ENCODE data around the gene ROBO2.

DNA sequence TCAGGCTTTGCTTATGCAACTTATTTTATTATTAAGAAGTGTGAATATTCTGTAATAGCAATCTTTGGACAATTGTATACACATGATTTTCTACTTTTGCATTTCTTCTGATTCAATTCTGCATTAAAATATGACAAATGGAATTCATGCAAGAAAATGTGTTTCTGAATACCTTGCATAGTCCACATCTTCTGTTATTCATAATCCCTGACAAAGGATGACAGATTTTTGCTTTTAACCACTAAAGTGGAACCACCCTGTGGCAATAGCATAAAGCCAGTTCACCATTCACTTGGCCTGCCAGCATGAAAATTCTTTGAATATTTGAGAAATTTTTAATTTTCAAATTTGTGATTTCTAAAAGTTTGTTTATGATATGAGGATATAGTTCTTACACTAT lies 397.0 kb downstream of the ROBO2 start:
- TF ChIP-seq, protein P1, sequence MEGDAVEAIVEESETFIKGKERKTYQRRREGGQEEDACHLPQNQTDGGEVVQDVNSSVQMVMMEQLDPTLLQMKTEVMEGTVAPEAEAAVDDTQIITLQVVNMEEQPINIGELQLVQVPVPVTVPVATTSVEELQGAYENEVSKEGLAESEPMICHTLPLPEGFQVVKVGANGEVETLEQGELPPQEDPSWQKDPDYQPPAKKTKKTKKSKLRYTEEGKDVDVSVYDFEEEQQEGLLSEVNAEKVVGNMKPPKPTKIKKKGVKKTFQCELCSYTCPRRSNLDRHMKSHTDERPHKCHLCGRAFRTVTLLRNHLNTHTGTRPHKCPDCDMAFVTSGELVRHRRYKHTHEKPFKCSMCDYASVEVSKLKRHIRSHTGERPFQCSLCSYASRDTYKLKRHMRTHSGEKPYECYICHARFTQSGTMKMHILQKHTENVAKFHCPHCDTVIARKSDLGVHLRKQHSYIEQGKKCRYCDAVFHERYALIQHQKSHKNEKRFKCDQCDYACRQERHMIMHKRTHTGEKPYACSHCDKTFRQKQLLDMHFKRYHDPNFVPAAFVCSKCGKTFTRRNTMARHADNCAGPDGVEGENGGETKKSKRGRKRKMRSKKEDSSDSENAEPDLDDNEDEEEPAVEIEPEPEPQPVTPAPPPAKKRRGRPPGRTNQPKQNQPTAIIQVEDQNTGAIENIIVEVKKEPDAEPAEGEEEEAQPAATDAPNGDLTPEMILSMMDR (conservative IDR thresholded peaks at IDR 0.05): no peak
- no peak for TF ChIP-seq ZFX (IDR thresholded peaks at IDR 0.05)
